HL-60 (cell line): ENCODE data around the gene RUFY4.
A peak's percentile ranks its signal among the peaks of the same experiment; 100 is the strongest.

ENCODE experiments used
- DNase-seq, 2 experiments: peaks; one replicate each; pipeline ENCODE4 v3.0.0-alpha.2; 2010 to 2020; ENCODE audit warnings: low read depth in 1 of 2, low spot score in 1 of 2
- H3K27ac ChIP-seq: fragments of 250-450 bp; sonication (Bioruptor Pico); replicated peaks from 2 replicates; pipeline ENCODE4 v1.5.1; 2020; ENCODE audit warnings: mild to moderate bottlenecking, moderate library complexity
- H3K27me3 ChIP-seq: fragments of 250-450 bp; sonication (Bioruptor Pico); 2 replicates; pipeline ENCODE4 v1.5.1; 2021; ENCODE audit warnings: mild to moderate bottlenecking, moderate library complexity; ENCODE audit not compliant: insufficient read depth, poor library complexity, severe bottlenecking
- H3K4me3 ChIP-seq: replicated peaks from 2 replicates; pipeline ENCODE4 v1.5.1; 2011; ENCODE audit warnings: mild to moderate bottlenecking, control low read depth, low read length; ENCODE audit not compliant: insufficient read depth
- GABPA ChIP-seq: IDR thresholded peaks from 2 replicates; pipeline ENCODE4 v1.6.1; 2012; ENCODE audit warnings: low read depth
- POLR2AphosphoS5 ChIP-seq: IDR thresholded peaks from 2 replicates; pipeline ENCODE4 v1.6.1; 2012; ENCODE audit warnings: low read depth
- SPI1 ChIP-seq: IDR thresholded peaks from 2 replicates; pipeline ENCODE4 v1.6.1; 2012; ENCODE audit warnings: low read depth, mild to moderate bottlenecking, borderline replicate concordance
- TF ChIP-seq, protein P1 (sequence below): IDR thresholded peaks from one replicate; pipeline ENCODE4 v1.5.1; 2011; ENCODE audit warnings: low read length, control low read depth, inconsistent platforms; ENCODE audit not compliant: insufficient read depth
- TF ChIP-seq, protein P2 (sequence below): IDR thresholded peaks from 2 replicates; pipeline ENCODE4 v1.6.1; 2012; ENCODE audit warnings: low read depth; ENCODE audit not compliant: insufficient replicate concordance

RUFY4 gene

DNA sequence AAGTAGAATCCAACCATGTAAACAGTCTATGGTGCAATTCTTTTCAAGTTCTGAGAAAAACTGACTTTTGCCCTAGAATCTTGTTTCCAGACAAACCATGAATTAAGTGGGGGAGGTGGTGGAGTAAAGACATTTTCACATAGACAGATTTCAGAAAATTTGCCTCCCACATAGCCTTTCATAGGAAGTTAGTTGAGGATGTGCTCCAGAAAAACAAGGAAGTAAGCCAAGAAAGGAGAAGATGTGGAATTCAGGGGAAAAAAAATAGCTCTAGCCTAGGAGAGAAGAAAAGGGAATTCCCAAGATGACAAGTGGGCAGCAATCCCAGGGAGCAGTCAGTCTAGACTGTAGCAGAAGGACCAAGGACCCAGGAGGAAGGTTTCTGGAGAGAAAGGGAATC lies 17.4 kb downstream of the RUFY4 start:
- DNase-seq: no peak
- H3K27ac ChIP-seq: no peak overlapping the region
- no peak overlapping the region for H3K4me3 ChIP-seq
- TF ChIP-seq, protein P1, sequence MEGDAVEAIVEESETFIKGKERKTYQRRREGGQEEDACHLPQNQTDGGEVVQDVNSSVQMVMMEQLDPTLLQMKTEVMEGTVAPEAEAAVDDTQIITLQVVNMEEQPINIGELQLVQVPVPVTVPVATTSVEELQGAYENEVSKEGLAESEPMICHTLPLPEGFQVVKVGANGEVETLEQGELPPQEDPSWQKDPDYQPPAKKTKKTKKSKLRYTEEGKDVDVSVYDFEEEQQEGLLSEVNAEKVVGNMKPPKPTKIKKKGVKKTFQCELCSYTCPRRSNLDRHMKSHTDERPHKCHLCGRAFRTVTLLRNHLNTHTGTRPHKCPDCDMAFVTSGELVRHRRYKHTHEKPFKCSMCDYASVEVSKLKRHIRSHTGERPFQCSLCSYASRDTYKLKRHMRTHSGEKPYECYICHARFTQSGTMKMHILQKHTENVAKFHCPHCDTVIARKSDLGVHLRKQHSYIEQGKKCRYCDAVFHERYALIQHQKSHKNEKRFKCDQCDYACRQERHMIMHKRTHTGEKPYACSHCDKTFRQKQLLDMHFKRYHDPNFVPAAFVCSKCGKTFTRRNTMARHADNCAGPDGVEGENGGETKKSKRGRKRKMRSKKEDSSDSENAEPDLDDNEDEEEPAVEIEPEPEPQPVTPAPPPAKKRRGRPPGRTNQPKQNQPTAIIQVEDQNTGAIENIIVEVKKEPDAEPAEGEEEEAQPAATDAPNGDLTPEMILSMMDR: no peak
- TF ChIP-seq POLR2AphosphoS5 (no peak), GABPA (no peak), SPI1 (no peak)
- TF ChIP-seq, protein P2, sequence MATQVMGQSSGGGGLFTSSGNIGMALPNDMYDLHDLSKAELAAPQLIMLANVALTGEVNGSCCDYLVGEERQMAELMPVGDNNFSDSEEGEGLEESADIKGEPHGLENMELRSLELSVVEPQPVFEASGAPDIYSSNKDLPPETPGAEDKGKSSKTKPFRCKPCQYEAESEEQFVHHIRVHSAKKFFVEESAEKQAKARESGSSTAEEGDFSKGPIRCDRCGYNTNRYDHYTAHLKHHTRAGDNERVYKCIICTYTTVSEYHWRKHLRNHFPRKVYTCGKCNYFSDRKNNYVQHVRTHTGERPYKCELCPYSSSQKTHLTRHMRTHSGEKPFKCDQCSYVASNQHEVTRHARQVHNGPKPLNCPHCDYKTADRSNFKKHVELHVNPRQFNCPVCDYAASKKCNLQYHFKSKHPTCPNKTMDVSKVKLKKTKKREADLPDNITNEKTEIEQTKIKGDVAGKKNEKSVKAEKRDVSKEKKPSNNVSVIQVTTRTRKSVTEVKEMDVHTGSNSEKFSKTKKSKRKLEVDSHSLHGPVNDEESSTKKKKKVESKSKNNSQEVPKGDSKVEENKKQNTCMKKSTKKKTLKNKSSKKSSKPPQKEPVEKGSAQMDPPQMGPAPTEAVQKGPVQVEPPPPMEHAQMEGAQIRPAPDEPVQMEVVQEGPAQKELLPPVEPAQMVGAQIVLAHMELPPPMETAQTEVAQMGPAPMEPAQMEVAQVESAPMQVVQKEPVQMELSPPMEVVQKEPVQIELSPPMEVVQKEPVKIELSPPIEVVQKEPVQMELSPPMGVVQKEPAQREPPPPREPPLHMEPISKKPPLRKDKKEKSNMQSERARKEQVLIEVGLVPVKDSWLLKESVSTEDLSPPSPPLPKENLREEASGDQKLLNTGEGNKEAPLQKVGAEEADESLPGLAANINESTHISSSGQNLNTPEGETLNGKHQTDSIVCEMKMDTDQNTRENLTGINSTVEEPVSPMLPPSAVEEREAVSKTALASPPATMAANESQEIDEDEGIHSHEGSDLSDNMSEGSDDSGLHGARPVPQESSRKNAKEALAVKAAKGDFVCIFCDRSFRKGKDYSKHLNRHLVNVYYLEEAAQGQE: no peak
- H3K27me3 ChIP-seq: no peaks in the 10 kb centered on the region

DNA sequence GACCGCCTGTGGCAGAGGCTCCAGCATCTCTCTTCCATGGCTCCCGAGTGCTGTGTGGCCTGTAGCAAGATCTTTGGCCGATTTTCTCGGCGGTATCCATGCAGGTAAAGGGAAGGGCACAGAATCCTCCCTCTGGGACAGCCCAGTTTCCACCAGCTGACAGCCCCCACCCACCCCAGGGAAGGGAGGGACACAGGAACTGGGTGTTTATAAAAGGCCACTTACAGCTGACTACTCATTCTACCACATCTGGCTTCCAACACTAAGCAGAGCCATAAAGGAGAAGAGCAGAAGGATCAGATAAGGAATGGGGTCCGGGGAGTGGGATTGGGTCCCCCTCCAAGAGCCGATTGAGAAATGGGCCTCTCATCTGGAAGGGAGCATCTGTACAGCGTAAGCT lies 20.2 kb downstream of the RUFY4 start:
- TF ChIP-seq, protein P1: no peak
- TF ChIP-seq POLR2AphosphoS5: no peak
- TF ChIP-seq, protein P2: no peak
- no peak for TF ChIP-seq SPI1
- TF ChIP-seq GABPA: no peak
- H3K27ac ChIP-seq: no peak overlapping the region
- no peak overlapping the region for H3K4me3 ChIP-seq
- DNase-seq: no peak
- no peaks in the 10 kb centered on the region for H3K27me3 ChIP-seq

DNA sequence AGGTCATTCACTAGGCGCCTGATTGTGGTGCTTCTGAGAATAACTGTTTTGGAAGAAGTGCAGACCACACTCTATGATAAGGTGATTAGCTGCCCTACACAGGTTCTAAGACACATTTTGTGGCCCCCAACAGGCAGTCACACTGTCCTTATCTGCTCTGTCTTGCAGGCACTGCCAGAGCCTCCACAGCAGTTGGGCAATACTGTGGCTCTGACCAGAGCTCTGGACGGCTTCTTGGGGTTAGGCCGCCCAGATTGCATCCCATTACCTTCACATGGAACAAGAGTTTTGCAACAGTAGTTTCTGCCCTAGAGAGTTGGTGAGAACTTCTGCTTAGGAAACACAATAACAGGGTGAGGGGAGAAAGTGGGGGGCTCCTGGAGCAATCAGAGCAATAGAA lies 22.7 kb downstream of the RUFY4 start:
- TF ChIP-seq SPI1 (no peak), GABPA (no peak), POLR2AphosphoS5 (0 out of 2 replicates have a peak, but pooled peaks have one; percentile 37)
- TF ChIP-seq, protein P1: no peak
- TF ChIP-seq, protein P2: no peak
- H3K27me3 ChIP-seq: no peaks in the 10 kb centered on the region
- peak; percentile 64 to 88 for DNase-seq

More for the DNA sequence above, 22.7 kb downstream of the RUFY4 start:
- Histone ChIP-seq H3K27ac (no peak overlapping the region), H3K4me3 (no peak overlapping the region)
